Thyroid gland (tissue), 4 donors: ENCODE measurements around the gene SNRPA. TPM values are rescaled to one million over a fixed set of nuclear protein-coding genes. Genes with fewer than 3 reads are reported as not detected.

Source experiments
- DNase-seq, 2 donors: peaks; one replicate each; pipeline ENCODE4 v3.0.0-alpha.2; 2019
- H3K27ac ChIP-seq, 3 donors: fragments of 200-600 bp; sonication (generic); 1 replicate in 2 of 3; 2 replicates in 1 of 3; pipeline ENCODE4 v1.5.1; 2016 to 2019; ENCODE audit warnings: mild to moderate bottlenecking in 1 of 3, moderate library complexity in 1 of 3
- H3K27me3 ChIP-seq: fragments of 200-600 bp; sonication (generic); one replicate; pipeline ENCODE4 v1.5.1; 2019
- H3K36me3 ChIP-seq, 2 donors: fragments of 200-600 bp; sonication (generic); one replicate each; pipeline ENCODE4 v1.5.1; 2016 to 2019
- H3K4me1 ChIP-seq, 2 donors: fragments of 200-600 bp; sonication (generic); one replicate each; pipeline ENCODE4 v1.5.1; 2017 to 2019
- H3K4me3 ChIP-seq, 3 donors: fragments of 200-600 bp; sonication (generic); replicated peaks in 1 of 3; 1 replicate in 2 of 3; 2 replicates in 1 of 3; pipeline ENCODE4 v1.5.1; 2016; ENCODE audit warnings: mild to moderate bottlenecking in 1 of 3
- H3K9me3 ChIP-seq: fragments of 200-600 bp; sonication (generic); one replicate; pipeline ENCODE4 v1.5.1; 2017
- CTCF ChIP-seq, 6 experiments: fragments of 200-600 bp in 3 of 6; fragments of 450-650 bp in 3 of 6; sonication (generic) in 3 of 6; IDR thresholded peaks; one replicate each; pipeline ENCODE4 v1.5.1; 2016 to 2019; ENCODE audit warnings: antibody characterized with exemption in 6 of 6, mild to moderate bottlenecking in 2 of 6, inconsistent platforms in 1 of 6, moderate library complexity in 1 of 6
- POLR2A ChIP-seq, 2 donors: fragments of 450-650 bp; IDR thresholded peaks; one replicate each; pipeline ENCODE4 v1.6.1; 2017; ENCODE audit warnings: antibody characterized with exemption in 2 of 2, mild to moderate bottlenecking in 2 of 2, moderate library complexity in 1 of 2
- WGBS, 2 donors: methylation state at CpG; one replicate each; pipeline ENCODE4 v1.1.5; 2017; 5-methylcytosine and 5-hydroxymethylcytosine counted together
- intact Hi-C: fragments of 100-400 bp; cut with DNase I; formaldehyde crosslinking; loops from one replicate; pipeline ENCODE4 v1.15.1; 2023
- total RNA-seq, 4 donors: library from RNA; depleted of rRNA; stranded (reverse); fragments of >200 nt; gene quantifications; one replicate each; pipeline ENCODE4 v1.2.3, GENCODE V29; 2016

Gene SNRPA
- total RNA-seq, result 10 to 100 TPM; 38.2 to 80.5 (median 55.1) TPM

DNA sequence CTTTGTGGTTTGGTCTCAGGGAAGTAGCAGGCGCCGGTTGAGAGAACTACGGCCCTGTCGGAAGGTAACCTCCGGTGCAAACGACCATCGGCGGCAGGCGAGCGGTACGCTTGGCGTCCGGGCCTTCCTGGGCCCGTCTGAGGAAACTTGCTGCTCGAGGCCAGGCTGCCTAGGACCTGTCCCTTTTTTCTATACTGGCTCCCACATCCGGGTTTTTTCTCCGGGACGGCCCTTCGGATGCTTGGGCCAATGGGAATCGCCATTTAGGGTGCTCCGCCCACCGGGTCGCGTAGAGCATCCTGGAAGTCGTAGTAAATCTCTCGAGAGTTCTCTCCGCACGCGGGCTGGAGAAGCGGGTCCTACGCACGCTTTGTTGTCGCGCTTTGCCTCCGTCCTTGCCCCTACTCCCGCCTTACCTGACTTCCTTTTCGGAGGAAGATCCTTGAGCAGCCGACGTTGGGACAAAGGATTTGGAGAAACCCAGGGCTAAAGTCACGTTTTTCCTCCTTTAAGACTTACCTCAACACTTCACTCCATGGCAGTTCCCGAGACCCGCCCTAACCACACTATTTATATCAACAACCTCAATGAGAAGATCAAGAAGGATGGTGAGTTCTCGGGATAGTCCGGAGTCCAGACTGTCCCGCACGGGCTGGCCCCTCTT is at the start of gene SNRPA:
Gene SNRPA (plus strand): TSS at position 330 of the 664 bp plus-strand sequence. CDS start 206 bp downstream, at position 536.
- WGBS, 2 donors, result 0 to 1% methylated on average over 41 to 44 of the region's 46 CpGs
- H3K4me1 ChIP-seq, result peaks cover 38 to 46% of the 10 kb centered on the region in 2 donors
- TF ChIP-seq POLR2A (IDR thresholded peaks at IDR 0.05), result peak in 1 of 2 donors; percentile 86
- TF ChIP-seq CTCF (IDR thresholded peaks at IDR 0.05), result no peak
- no peaks in the 10 kb centered on the region for H3K9me3 ChIP-seq
- H3K27ac ChIP-seq, result peak within 1 kb of the TSS; percentile 78 to 95 (median 86)
- no peaks in the 10 kb centered on the region for H3K27me3 ChIP-seq
- intact Hi-C loops, result loop anchor here (5.0 kb wide), 1 partner anchor 51 kb away; no protein-coding TSS in a partner anchor
- peak within 1 kb of the TSS; percentile 45 to 62 (median 46) for H3K4me3 ChIP-seq
- peak; percentile 98 for DNase-seq
- H3K36me3 ChIP-seq, result no peaks in the 10 kb centered on the region

DNA sequence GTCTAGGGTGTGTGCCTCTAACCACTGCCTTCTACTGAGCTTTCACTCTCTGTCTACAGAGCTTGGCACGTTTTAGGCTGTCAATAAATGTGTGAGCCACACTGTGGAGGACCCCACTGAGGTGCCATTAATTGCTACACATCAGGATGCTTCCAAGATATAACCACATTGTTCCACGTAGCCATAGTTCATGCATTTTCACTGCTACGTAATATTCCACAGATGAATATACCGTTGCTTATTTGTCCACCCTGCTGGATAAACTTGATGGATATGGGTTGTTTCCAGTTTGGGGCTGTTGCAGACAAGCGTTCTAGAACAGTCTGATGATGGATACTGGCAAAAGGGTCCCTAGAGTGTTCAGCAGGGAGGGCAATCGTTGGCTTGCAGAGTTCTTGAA is 49.2 kb upstream of the SNRPA start:
- Histone ChIP-seq H3K4me3 (no peak overlapping the region), H3K4me1 (no peaks in the 10 kb centered on the region), H3K36me3 (peaks cover 31 to 35% of the 10 kb centered on the region in 2 donors), H3K9me3 (no peaks in the 10 kb centered on the region), H3K27ac (no peak overlapping the region), H3K27me3 (no peaks in the 10 kb centered on the region)
- intact Hi-C loops, result no loop called here
- TF ChIP-seq POLR2A (IDR thresholded peaks at IDR 0.05) (no peak), CTCF (IDR thresholded peaks at IDR 0.05) (no peak)
- WGBS, 2 donors, result 95 to 98% methylated on average over 6 of the region's 6 CpGs
- no peak for DNase-seq

- Histone ChIP-seq H3K27ac (no peak overlapping the region), H3K27me3 (no peaks in the 10 kb centered on the region), H3K36me3 (peaks cover 31 to 35% of the 10 kb centered on the region in 2 donors), H3K9me3 (no peaks in the 10 kb centered on the region), H3K4me1 (no peaks in the 10 kb centered on the region), H3K4me3 (no peak overlapping the region)
- TF ChIP-seq CTCF (IDR thresholded peaks at IDR 0.05) (no peak), POLR2A (IDR thresholded peaks at IDR 0.05) (no peak)
- WGBS, 2 donors, result 81 to 86% methylated on average over 17 to 18 of the region's 18 CpGs
- intact Hi-C loops, result no loop called here
- DNase-seq, result no peak
Measured at GRCh38 chr19:40702337-40703012, 48.5 kb upstream of the SNRPA start.

DNA sequence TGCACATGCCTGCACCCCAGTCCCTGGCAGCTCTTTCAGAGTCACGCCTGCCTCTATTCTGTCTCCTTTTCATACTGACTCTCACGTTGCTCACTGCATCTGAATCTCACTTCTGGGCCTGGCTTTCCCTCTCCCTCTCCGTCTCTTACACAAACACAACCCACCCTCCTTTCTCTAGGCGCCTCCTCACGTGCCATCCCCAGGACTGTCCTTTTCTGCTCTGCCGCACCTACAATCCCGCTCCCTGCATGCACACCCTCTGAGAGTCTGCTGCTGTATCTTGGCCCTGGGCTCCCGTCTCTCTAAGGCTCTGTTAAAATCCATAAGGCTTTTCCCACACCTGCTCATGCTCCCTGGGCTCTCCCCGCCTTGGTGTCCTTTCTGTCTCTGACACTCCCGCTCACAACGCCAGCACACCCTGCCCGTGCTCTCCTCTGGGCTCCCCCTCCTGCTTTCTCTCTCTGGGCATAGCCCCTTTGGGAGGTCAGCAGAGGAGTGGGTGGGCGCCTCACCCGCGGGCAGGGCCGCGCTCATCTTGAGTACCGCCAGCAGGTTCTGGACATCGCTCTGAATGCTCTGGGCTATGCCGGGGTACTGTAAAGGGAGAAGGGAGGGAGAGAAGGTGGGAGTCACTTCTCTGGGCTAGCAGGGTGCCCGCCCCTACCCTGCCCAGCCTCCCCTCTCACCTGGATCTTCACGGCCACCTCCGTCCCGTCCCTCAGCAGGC is 47.8 kb upstream of the SNRPA start:
- H3K4me1 ChIP-seq, result no peaks in the 10 kb centered on the region
- TF ChIP-seq POLR2A (IDR thresholded peaks at IDR 0.05) (no peak), CTCF (IDR thresholded peaks at IDR 0.05) (no peak)
- H3K27me3 ChIP-seq, result no peaks in the 10 kb centered on the region
- no peak for DNase-seq
- H3K27ac ChIP-seq, result no peak overlapping the region
- WGBS, 2 donors, result 92 to 94% methylated on average over 21 to 24 of the region's 24 CpGs
- H3K9me3 ChIP-seq, result no peaks in the 10 kb centered on the region
- intact Hi-C loops, result no loop called here
- peaks cover 31 to 41% of the 10 kb centered on the region in 2 donors for H3K36me3 ChIP-seq
- H3K4me3 ChIP-seq, result no peak overlapping the region
